Esophagus (tissue), 2 donors: ENCODE data around the gene LITAF. TPM values are rescaled to one million over a fixed set of nuclear protein-coding genes. Genes with fewer than 3 reads are reported as not detected.

Experiments used
- H3K27ac ChIP-seq, 2 donors: one replicate each; pipeline ENCODE4 v1.5.1; 2013; ENCODE audit warnings: low read depth in 2 of 2, mild to moderate bottlenecking in 2 of 2, inconsistent platforms in 1 of 2, low read length in 1 of 2, moderate library complexity in 1 of 2
- H3K27me3 ChIP-seq, 2 donors: one replicate each; pipeline ENCODE4 v1.6.1; 2013; ENCODE audit warnings: low read length in 2 of 2, control low read depth in 1 of 2, mild to moderate bottlenecking in 1 of 2; ENCODE audit not compliant: insufficient read depth in 2 of 2, control insufficient read depth in 1 of 2
- H3K36me3 ChIP-seq, 2 donors: one replicate each; pipeline ENCODE4 v1.6.1; 2013; ENCODE audit warnings: low read length in 1 of 2; ENCODE audit not compliant: control insufficient read depth in 2 of 2, insufficient read depth in 2 of 2
- H3K4me1 ChIP-seq, 2 donors: one replicate each; pipeline ENCODE4 v1.6.1; 2013; ENCODE audit warnings: low read length in 1 of 2; ENCODE audit not compliant: control insufficient read depth in 2 of 2, insufficient read depth in 2 of 2
- H3K4me3 ChIP-seq, 2 donors: one replicate each; pipeline ENCODE4 v1.5.1; 2013; ENCODE audit warnings: low read length in 2 of 2, mild to moderate bottlenecking in 2 of 2, low read depth in 1 of 2, moderate library complexity in 1 of 2
- H3K9me3 ChIP-seq, 2 donors: one replicate each; pipeline ENCODE4 v1.6.1; 2013; ENCODE audit warnings: mild to moderate bottlenecking in 2 of 2, low read depth in 1 of 2, low read length in 1 of 2, moderate library complexity in 1 of 2; ENCODE audit not compliant: control insufficient read depth in 2 of 2, insufficient read depth in 1 of 2
- WGBS, 2 donors: extraction: QIAGEN DNeasy Blood & Tissue Kit; methylation state at CpG; one replicate each; pipeline ENCODE4 v1.1.7; 2013; 5-methylcytosine and 5-hydroxymethylcytosine counted together
- polyA plus RNA-seq, 2 donors: library from polyadenylated mRNA; stranded (reverse); fragments of 200-250 nt; gene quantifications; one replicate each; pipeline ENCODE4 v1.2.3, GENCODE V29; 2013
- donor health status: healthy with polysubstance abuse.
- donor health status: Bipolar disorder and iron deficiency.

Gene LITAF
- polyA plus RNA-seq, 2 donors: 10.9 to 28.7 TPM

DNA sequence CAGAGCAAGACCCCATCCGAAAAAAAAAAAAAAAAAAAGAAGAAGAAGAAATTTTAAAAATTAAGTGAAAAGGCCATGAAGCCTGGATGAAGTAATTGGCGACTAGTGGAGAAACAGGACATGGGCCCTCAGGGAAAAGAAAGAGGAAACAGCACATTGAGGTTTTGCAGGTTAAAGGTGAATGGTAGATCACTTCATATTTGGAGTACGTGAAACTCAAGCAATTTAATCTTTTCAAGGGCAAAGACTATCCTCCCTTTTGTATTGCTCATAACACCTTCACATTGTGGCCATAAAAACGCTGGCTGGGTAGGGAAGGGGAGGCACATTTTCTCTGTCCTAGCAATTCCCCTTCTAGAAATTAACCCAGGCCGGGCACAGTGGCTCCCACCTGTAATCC lies 53.1 kb downstream of the LITAF start:
- H3K27ac ChIP-seq: no peak overlapping the region
- H3K27me3 ChIP-seq: no peaks in the 10 kb centered on the region
- 86 to 88% methylated on average over 5 of the region's 5 CpGs for WGBS, 2 donors
- no peak overlapping the region for H3K4me3 ChIP-seq
- H3K9me3 ChIP-seq: no peaks in the 10 kb centered on the region
- H3K36me3 ChIP-seq: no peaks in the 10 kb centered on the region
- no peaks in the 10 kb centered on the region for H3K4me1 ChIP-seq

DNA sequence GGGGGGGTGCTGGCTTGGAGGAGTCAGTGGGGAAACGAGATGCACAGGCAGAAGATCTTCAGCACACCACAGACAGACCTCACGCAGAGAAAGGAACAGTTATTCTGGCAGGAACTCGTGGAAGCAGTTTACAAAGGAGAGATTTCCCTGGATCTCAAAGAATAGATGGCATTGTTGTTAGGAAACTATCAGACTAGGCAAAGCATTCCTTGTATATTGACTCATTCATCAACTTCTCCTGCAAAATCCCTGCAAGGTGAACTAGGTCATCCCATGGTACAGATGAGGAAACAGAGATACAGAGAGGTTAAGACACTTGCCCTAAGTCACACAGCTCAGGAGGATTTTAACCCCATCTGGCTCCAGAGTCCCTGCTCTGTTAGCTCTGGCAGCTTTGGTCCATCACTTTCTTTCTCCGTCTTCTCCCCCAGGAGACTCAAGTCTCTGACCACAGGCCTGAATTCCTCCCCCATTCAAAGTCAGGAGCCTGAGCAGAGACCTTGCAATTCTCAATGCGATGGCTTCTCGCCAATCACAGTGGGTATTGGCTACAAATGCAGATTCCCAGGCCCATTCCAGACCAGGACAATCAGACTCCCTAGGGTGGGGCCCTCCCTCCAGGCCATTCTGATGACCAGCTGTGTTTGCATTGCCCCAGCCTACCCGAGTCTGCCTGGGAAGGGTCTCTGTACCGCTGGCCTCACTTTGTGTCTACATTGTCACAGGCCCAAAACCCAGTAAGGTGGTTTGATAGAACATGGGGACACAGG lies 56.4 kb downstream of the LITAF start:
- no peaks in the 10 kb centered on the region for H3K9me3 ChIP-seq
- H3K4me1 ChIP-seq: no peaks in the 10 kb centered on the region
- H3K27me3 ChIP-seq: no peaks in the 10 kb centered on the region
- H3K4me3 ChIP-seq: no peak overlapping the region
- no peaks in the 10 kb centered on the region for H3K36me3 ChIP-seq
- no peak overlapping the region for H3K27ac ChIP-seq
- 70 to 79% methylated on average over 8 of the region's 8 CpGs for WGBS, 2 donors

DNA sequence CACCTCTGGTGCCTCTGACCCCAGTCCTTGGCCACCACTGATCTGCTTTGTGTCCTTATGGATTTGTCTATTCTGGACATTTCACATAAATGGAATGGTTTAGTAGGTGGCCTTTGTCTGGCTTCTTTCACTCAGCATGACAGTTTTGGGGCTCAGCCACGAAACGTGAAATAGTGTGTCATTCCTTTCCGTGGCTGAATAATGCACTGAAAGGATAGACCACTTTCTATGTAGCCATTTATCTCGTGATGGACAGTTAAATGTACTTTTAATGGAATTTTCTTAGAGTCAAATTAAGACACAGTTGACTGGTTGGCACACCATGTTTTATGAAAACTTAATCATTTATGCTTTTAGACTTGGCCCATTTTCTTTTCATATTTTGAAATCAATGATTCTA lies 57.4 kb downstream of the LITAF start:
- Histone ChIP-seq H3K4me1 (no peaks in the 10 kb centered on the region), H3K4me3 (no peak overlapping the region), H3K27me3 (no peaks in the 10 kb centered on the region), H3K9me3 (no peaks in the 10 kb centered on the region), H3K27ac (no peak overlapping the region), H3K36me3 (no peaks in the 10 kb centered on the region)
- WGBS, 2 donors: 85 to 88% methylated on average over 4 of the region's 4 CpGs

DNA sequence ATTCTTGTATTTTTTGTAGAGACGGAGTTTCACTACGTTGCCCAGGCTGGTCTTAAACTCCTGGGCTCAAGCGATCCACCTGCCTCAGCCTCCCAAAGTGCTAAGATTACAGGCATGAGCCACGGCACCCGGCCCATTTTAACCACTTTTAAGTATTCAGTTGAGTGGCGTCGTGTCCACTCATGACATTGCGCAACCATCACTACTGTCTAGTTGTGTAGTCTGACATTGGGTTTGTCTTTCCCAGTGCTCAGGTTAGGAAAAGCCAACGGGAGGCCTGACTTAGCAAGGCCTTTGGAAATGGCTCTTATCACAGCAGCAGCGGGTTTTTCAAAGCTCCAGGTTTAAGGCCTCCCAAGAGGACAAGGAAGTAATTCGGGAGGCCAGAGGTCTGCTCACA lies 58.7 kb downstream of the LITAF start:
- H3K27me3 ChIP-seq: no peaks in the 10 kb centered on the region
- H3K4me1 ChIP-seq: no peaks in the 10 kb centered on the region
- 87 to 91% methylated on average over 11 of the region's 11 CpGs for WGBS, 2 donors
- no peak overlapping the region for H3K27ac ChIP-seq
- H3K36me3 ChIP-seq: no peaks in the 10 kb centered on the region
- H3K9me3 ChIP-seq: no peaks in the 10 kb centered on the region
- H3K4me3 ChIP-seq: no peak overlapping the region

DNA sequence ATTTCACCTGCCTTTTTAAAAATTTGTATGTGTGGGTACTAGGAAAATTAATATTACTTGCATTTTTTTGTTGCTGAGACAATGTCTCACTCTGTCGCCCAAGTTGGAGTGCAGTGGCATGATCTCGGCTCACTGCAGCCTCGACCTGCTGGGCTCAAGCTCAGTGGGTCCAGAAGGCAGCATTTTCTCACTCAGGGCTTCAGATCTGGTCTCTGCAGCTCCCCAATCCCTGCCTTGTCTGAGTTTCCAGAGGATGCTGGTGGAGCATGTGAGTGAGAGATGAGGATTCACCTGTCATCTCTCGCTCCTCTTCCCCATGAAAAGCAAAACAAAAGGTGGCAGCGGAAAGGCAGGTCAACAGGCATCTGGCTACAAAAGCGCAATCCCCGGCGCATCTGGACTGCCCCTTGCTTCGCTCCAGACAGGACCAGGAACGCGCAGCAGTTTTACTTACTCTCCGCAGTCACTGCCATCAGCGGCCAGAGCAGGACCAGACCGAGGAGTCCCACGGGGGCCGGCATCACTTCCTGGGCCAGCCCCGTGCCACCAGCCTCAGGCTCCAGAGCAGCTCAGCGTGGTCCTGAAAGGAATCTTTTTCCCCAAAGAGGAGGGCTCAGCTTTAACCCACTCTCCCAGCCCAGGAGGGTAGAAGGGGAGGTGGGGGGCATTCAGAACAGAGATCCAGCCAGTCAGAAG lies 59.9 kb downstream of the LITAF start:
- Histone ChIP-seq H3K4me3 (no peak overlapping the region), H3K27me3 (no peaks in the 10 kb centered on the region), H3K36me3 (no peaks in the 10 kb centered on the region), H3K4me1 (no peaks in the 10 kb centered on the region), H3K27ac (no peak overlapping the region), H3K9me3 (no peaks in the 10 kb centered on the region)
- WGBS, 2 donors: 39 to 45% methylated on average over 18 of the region's 18 CpGs

DNA sequence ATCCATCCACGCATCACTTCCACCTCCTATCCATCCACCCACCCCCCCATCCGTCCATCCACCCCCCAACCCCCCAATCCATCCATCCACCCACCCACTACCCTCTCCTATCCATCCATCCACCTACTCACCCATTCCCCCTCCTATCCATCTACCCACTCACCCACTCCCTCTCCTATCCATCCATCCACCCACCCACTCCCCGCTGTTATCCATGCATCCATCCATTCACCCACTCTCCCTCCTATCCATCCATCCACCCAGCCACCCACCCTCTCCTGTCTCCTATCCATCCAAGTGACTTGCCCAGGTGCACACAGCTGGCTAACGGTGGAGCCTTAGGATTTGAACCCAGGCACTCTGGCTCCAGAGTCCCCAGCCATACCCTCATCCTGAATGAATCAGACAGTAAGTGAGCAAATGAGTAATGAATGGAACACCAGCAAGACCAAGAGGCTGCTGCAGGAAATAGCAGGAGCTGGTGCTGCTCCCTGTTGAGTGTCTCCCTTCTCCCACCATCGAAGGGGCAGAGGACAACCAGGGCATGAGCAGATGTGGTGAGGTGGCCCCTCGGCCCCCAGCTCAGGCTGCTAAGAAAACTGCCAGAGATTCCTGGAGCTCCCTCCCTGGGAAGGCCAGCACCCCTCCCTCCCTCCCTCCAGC lies 62.5 kb downstream of the LITAF start:
- Histone ChIP-seq H3K36me3 (no peaks in the 10 kb centered on the region), H3K9me3 (peaks cover 0 to 3% of the 10 kb centered on the region in 2 donors), H3K4me3 (no peak overlapping the region), H3K27me3 (no peaks in the 10 kb centered on the region), H3K27ac (no peak overlapping the region), H3K4me1 (no peaks in the 10 kb centered on the region)
- WGBS, 2 donors: 83 to 84% methylated on average over 6 of the region's 6 CpGs

DNA sequence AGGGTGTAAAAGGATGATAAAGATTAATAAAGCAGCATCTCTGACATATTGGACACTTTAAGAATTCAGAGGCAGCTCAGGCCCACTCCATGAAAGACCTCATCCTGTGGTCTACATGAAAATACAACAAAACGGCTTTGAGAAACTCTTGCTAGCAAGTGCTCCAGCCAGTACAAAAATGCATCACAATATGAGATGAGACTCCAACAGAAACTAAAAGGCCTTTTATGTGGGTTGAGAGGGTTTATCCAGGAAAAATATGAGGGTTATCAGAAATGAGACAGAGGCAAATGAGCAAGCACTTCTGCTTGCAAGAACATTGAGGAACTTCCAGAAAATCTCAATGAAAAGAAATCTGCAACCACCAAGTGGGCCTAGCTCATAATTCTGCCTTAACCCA lies 65.7 kb downstream of the LITAF start:
- no peak overlapping the region for H3K27ac ChIP-seq
- no peaks in the 10 kb centered on the region for H3K4me1 ChIP-seq
- no peaks in the 10 kb centered on the region for H3K36me3 ChIP-seq
- peaks cover 0 to 3% of the 10 kb centered on the region in 2 donors for H3K9me3 ChIP-seq
- WGBS, 2 donors: 81 to 87% methylated on average over 1 of the region's 1 CpG
- H3K27me3 ChIP-seq: no peaks in the 10 kb centered on the region
- H3K4me3 ChIP-seq: no peak overlapping the region

DNA sequence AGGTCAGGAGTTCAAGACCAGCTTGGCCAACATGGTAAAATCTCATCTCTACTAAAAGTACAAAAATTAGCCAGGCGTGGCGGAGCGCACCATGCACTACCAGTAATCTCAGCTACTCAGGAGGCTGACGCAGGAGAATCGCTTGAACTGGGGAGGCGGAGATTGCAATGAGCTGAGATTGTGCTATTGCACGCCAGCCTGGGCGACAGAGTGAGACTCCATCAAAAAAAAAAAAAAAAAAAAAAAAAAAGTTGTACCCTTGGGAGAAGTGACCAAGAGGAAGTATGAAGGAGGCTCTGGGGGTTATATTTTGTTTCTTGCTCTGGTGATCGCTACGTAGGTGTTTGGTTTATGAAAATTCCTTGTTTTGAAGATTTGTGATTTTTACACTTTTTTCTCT lies 66.3 kb downstream of the LITAF start:
- Histone ChIP-seq H3K36me3 (no peaks in the 10 kb centered on the region), H3K9me3 (peaks cover 0 to 3% of the 10 kb centered on the region in 2 donors), H3K27ac (no peak overlapping the region), H3K4me3 (no peak overlapping the region), H3K4me1 (no peaks in the 10 kb centered on the region), H3K27me3 (no peaks in the 10 kb centered on the region)
- WGBS, 2 donors: 98% methylated on average over 10 of the region's 10 CpGs

DNA sequence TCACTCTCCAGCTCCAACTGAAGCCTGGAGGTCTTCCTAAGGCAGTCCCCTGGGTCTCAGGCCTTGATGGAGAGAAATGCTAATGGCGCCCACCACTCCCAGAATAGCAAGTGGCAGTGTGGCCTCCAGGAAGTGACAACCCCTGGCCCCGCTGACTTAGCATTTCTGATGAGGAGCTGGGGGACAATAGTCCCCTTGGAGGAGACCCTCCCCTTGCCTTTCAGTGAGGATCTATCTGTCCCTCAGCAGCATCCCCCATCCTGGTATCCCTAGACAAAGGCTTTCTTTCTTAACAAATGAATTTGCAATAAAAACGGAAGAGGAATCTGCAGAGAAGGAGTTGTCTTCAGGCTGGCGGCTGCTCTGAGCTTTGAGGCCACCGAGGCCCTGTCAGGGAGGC lies 68.8 kb downstream of the LITAF start:
- Histone ChIP-seq H3K27ac (no peak overlapping the region), H3K27me3 (no peaks in the 10 kb centered on the region), H3K9me3 (peaks cover 0 to 3% of the 10 kb centered on the region in 2 donors), H3K4me3 (no peak overlapping the region), H3K36me3 (no peaks in the 10 kb centered on the region), H3K4me1 (no peaks in the 10 kb centered on the region)
- WGBS, 2 donors: 84 to 87% methylated on average over 5 of the region's 5 CpGs
